Measurements from ENCODE around the gene MND1.

The MND1 gene

GRCh38 chr4:153375303-153375702, 30.8 kb downstream of the MND1 start:
- no peak for DNase-seq (ENCODE audit: low spot score)
- H3K4me3 ChIP-seq, result no peak overlapping the region
- TF ChIP-seq CTCF (IDR thresholded peaks at IDR 0.05), result no peak
- no peak overlapping the region for H3K27ac ChIP-seq

- Histone ChIP-seq H3K27ac (no peak overlapping the region), H3K4me3 (no peak overlapping the region)
- no peak for DNase-seq (ENCODE audit: low spot score)
- no peak for TF ChIP-seq CTCF (IDR thresholded peaks at IDR 0.05)
These were observed 38.6 kb downstream of the MND1 start for GRCh38 chr4:153383131-153383530.

GRCh38 chr4:153384160-153384559, 39.7 kb downstream of the MND1 start:
- no peak for TF ChIP-seq CTCF (IDR thresholded peaks at IDR 0.05)
- H3K4me3 ChIP-seq, result no peak overlapping the region
- no peak for DNase-seq (ENCODE audit: low spot score)
- no peak overlapping the region for H3K27ac ChIP-seq

- H3K4me3 ChIP-seq, result no peak overlapping the region
- no peak for DNase-seq (ENCODE audit: low spot score)
- H3K27ac ChIP-seq, result no peak overlapping the region
- no peak for TF ChIP-seq CTCF (IDR thresholded peaks at IDR 0.05)
These were observed 41.3 kb downstream of the MND1 start for GRCh38 chr4:153385784-153386183.

GRCh38 chr4:153387981-153388380, 43.5 kb downstream of the MND1 start:
- Histone ChIP-seq H3K4me3 (no peak overlapping the region), H3K27ac (no peak overlapping the region)
- DNase-seq (ENCODE audit: low spot score), result no peak
- TF ChIP-seq CTCF (IDR thresholded peaks at IDR 0.05), result no peak

GRCh38 chr4:153393397-153393796, 48.9 kb downstream of the MND1 start:
- TF ChIP-seq CTCF (IDR thresholded peaks at IDR 0.05), result no peak
- no peak overlapping the region for H3K27ac ChIP-seq
- no peak overlapping the region for H3K4me3 ChIP-seq
- no peak for DNase-seq (ENCODE audit: low spot score)

- H3K27ac ChIP-seq, result no peak overlapping the region
- DNase-seq (ENCODE audit: low spot score), result no peak
- no peak overlapping the region for H3K4me3 ChIP-seq
- no peak for TF ChIP-seq CTCF (IDR thresholded peaks at IDR 0.05)
These were observed 50.5 kb downstream of the MND1 start for GRCh38 chr4:153394945-153395344.

Measured in coronary artery (tissue), 2 donors.